Activated gamma-delta T cell treated with Interleukin-2 at 50 U/mL for 16 hours (primary cell): ENCODE data around the gene CATSPER4.

ENCODE experiments used
- DNase-seq: peaks from one replicate; pipeline ENCODE4 v3.0.0-alpha.2; 2020

CATSPER4 gene

GRCh38 chr1:26164861-26165842 is 25.2 kb upstream of the CATSPER4 start:
- no peak for DNase-seq

GRCh38 chr1:26166719-26167281 is 23.6 kb upstream of the CATSPER4 start:
- DNase-seq, result no peak

GRCh38 chr1:26168410-26169197 is 21.8 kb upstream of the CATSPER4 start, which contains the start of gene C1orf232:
C1orf232 (minus strand) TSS chr1:26168963; CDS start chr1:26168499, 464 bp downstream.
- no peak for DNase-seq

GRCh38 chr1:26169198-26169554 is 21.2 kb upstream of the CATSPER4 start:
- DNase-seq, result no peak

- DNase-seq, result peak; percentile 79
Measured at GRCh38 chr1:26169669-26170471, 20.5 kb upstream of the CATSPER4 start, which contains the start of gene ZNF593. ZNF593 (plus strand) TSS chr1:26169908; CDS start chr1:26169984, 76 bp downstream.

GRCh38 chr1:26170472-26170821 is 20.0 kb upstream of the CATSPER4 start:
- no peak for DNase-seq

- DNase-seq, result no peak
Measured at GRCh38 chr1:26171084-26172072, 19.0 kb upstream of the CATSPER4 start, which contains the start of gene ZNF593OS. ZNF593OS (minus strand) TSS chr1:26171832; CDS start chr1:26171661, 171 bp downstream.

GRCh38 chr1:26175346-26175745 is 15.1 kb upstream of the CATSPER4 start:
- no peak for DNase-seq

GRCh38 chr1:26177182-26177684 is 13.2 kb upstream of the CATSPER4 start, which contains the start of gene CNKSR1:
CNKSR1 (plus strand) TSS chr1:26177491; CDS start chr1:26177548, 57 bp downstream.
- DNase-seq, result no peak

- DNase-seq, result no peak
Measured at GRCh38 chr1:26180010-26180506, 10.3 kb upstream of the CATSPER4 start.

GRCh38 chr1:26181586-26182382 is 8.6 kb upstream of the CATSPER4 start:
- no peak for DNase-seq

- DNase-seq, result no peak
Measured at GRCh38 chr1:26182383-26182696, 8.1 kb upstream of the CATSPER4 start.

- no peak for DNase-seq
Measured at GRCh38 chr1:26184086-26184485, 6.3 kb upstream of the CATSPER4 start.

GRCh38 chr1:26184883-26185282 is 5.5 kb upstream of the CATSPER4 start:
- DNase-seq, result no peak

- no peak for DNase-seq
Measured at GRCh38 chr1:26187882-26188281, 2.5 kb upstream of the CATSPER4 start.

GRCh38 chr1:26188477-26188876 is 1.9 kb upstream of the CATSPER4 start:
- DNase-seq, result no peak

GRCh38 chr1:26189331-26189730 is 1.1 kb upstream of the CATSPER4 start:
- no peak for DNase-seq

GRCh38 chr1:26189751-26190275 is 589 bp upstream of the CATSPER4 start:
- DNase-seq, result no peak

- no peak for DNase-seq
Measured at GRCh38 chr1:26191739-26192138, 1.3 kb downstream of the CATSPER4 start.

- DNase-seq, result no peak
Measured at GRCh38 chr1:26195805-26196204, 5.4 kb downstream of the CATSPER4 start.
